Right forelimb (tissue), 1 donor: ENCODE data around the gene CT47C1.

Experiments used
- DNase-seq: peaks from one replicate; pipeline ENCODE4 v3.0.0-alpha.2; 2018

CT47C1 gene

GRCh38 chrX:119075270-119076025 lies 2.7 kb downstream of the CT47C1 start:
- DNase-seq = no peak

DNA sequence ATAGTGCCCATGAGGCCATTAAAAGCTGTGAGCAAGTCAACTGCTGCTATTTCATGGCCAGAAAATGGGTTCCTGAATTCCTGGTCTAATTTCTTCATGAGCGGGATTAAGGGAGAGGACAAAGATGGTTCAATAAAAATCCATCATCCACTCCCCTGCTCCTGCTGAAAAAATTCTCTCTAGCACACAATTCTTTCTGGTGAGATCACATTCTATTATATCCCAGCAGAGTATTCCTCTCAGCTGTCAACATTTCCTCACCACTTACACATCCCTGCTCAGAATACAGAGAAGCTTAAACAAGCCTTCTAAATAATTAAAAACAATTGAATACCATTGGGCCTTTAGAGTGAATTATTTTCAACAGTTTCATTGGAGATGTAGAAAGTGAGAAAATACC lies 9.5 kb downstream of the CT47C1 start:
- no peak for DNase-seq

- DNase-seq = no peak
Observed at GRCh38 chrX:119084766-119085165, 12.0 kb downstream of the CT47C1 start.

DNA sequence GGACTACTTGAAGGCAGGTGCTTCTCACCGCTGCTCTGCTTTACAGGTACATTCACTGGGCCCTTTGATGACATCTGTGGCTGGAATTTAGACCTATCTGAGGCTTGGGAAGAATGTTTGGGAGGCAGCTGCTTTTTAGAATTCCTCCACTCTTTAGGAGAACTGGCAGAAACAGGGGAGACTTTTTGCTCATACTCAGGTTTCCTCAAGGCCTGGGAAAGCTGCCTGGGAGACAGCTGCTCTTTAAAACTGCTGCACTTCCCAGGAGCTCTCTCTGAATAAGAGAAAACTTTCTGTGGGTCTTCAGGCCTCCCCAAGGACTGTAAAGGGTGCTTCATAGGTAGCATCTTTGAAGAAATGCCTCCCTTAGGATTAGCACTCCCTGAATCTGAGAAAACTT lies 14.3 kb downstream of the CT47C1 start:
- no peak for DNase-seq

GRCh38 chrX:119089619-119090018 lies 16.8 kb downstream of the CT47C1 start:
- DNase-seq = no peak

DNA sequence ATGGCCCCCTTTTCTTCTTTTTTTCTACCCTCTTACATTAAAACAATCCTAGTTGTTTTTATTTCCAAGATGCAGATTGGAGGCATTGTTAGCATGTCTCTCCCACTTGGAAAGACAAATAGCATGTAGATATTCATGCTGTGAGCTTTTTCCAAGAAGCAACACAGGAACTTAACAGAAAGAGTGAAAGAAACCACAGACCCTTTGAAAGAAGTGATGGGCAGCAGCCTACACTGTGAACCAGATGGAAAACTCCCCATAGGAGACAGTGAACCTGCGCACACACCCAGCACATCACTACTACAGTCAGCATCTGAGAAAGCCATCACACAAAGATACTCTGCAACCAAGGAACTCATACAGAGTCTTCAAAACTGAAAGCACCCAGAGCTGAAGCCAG lies 17.8 kb downstream of the CT47C1 start:
- no peak for DNase-seq

DNA sequence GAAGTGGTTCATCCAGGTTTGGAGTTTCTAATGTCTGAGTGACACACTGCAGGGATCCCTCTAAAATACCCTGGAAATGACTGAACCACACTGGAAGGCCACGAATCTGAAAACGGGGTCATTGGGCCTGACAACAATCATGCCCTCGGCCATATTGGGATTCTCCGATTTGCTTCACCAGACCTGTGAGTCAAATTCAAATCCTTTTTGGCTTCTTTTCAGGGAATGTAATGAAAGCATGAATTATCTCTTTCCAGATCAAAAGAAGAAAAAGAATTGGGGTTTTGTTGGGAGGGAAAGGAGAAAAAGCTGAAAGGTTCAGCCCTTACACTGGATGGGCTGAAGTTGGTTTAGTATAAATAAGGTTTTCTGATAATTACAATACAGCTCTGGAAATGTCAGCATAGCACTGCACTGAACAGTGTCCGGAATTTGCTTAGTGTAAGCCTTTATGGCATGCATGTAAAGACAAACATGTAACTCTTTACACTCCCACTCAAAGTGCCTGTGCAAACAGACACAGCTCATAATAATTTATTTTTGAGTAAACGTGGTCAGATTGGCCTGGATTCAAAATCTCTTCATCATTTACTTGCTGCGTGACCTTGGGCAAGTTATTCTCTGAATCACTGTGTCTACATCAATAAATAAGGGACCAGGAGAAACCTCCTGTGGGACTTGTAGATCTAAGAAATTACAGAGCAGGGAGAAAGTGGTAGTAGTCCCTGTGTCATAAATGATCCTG lies 21.4 kb downstream of the CT47C1 start:
- DNase-seq = no peak

GRCh38 chrX:119094819-119095218 lies 22.0 kb downstream of the CT47C1 start:
- no peak for DNase-seq

DNA sequence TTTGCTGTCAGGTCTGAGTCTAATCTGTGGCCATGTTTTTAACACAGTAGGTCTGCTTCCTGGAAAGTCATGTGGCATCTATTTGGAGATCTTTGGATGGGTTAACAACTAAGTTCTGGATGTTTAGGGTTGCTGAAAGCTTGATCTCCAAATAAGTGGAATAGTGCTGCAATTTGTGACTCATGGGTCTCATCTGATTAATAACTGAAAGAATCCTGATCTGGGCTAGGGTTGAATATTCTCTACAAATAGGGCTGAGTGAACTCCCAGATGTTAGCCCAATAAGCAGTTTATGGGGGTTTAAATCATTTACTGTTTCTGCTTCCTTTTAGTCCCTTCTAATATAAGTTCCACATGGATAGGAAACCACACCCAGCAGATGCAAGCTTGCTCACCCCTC lies 23.1 kb downstream of the CT47C1 start:
- no peak for DNase-seq

DNA sequence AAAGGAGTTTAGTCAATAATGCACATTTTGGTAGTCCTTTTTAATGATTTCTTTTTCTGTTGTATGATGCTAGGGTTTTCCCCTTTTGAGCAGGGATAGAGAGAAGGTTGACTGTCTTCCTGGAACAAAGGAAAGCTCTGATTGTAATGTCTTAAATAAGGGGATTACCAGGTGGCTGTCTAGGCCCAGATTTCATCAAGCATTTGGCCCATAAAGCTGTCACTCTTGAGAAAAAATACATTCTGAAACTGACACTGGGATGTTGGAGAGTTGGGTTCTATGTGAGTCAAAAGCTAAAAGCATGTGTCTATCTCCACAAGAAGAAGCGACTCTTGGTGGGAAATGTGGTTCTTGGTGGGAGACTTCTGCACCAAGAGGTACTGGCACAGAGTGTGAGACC lies 28.4 kb downstream of the CT47C1 start:
- no peak for DNase-seq

- no peak for DNase-seq
Observed at GRCh38 chrX:119105826-119106225, 33.0 kb downstream of the CT47C1 start.

DNA sequence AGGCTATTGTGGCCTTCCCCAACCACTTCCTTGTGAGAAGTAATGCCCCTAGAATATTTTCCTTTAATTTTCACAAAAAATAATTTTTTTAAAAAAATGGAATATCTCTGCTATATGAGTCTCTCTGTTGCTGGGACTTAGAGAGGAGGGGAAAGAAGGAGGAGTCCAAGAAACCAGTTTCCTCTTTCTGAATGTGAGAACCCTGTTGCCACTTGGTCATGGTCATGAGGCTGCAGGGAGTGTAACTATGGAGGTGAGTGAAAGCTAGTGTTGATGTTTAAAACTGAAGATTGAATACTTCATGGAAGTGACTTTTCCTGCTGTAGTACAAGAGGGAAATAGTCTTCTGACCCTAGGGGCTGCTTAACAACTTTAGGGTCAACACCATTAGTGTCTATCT lies 34.4 kb downstream of the CT47C1 start:
- no peak for DNase-seq

GRCh38 chrX:119118780-119119395 lies 46.1 kb downstream of the CT47C1 start:
- peak; percentile 65 for DNase-seq

GRCh38 chrX:119121341-119121740 lies 48.5 kb downstream of the CT47C1 start:
- no peak for DNase-seq
